Measurements from ENCODE around the gene PHF14. TPM values are rescaled to one million over a fixed set of nuclear protein-coding genes. Genes with fewer than 3 reads are reported as not detected.

The PHF14 gene
- polyA plus RNA-seq, 4 donors: 18.6 to 27.9 (median 25.1) TPM

DNA sequence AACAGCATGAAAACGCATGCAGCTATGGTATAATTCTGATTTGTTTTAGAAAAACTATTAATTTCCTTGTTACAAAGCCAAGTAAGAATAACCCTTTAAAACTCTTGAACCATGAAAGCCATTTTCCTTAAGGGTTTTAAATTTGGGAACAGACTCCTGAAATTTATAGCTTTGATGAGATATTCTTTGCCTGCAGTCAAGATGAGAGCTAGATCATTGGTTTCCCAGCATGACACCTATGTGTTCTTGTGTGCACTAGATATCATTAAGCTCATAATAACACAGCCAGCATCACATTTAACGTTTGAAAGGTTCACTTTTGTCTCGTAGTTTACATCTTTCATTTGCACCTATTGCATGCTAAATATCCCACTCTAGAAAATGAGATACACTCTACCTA is 202.2 kb downstream of the PHF14 start:
- H3K36me3 ChIP-seq (ENCODE audit: control insufficient read depth in 3 of 3, insufficient read depth in 2 of 3, low read depth in 1 of 3, low read length in 3 of 3): no peaks in the 10 kb centered on the region
- H3K27me3 ChIP-seq (ENCODE audit: control insufficient read depth in 3 of 3, insufficient read depth in 3 of 3, low read length in 3 of 3): no peaks in the 10 kb centered on the region
- no peak overlapping the region for H3K27ac ChIP-seq (ENCODE audit: low read depth in 1 of 3, low read length in 2 of 3)
- no peaks in the 10 kb centered on the region for H3K4me1 ChIP-seq (ENCODE audit: control insufficient read depth in 3 of 3, insufficient read depth in 2 of 3, low read depth in 1 of 3, low read length in 2 of 3)
- DNase-seq: no peak
- no peak for FAIRE-seq
- H3K9me3 ChIP-seq (ENCODE audit: control insufficient read depth in 2 of 2, insufficient read depth in 1 of 2, low read depth in 1 of 2, low read length in 1 of 2): no peaks in the 10 kb centered on the region
- WGBS, 3 donors: 15 to 55% (median 45%) methylated on average over 3 of the region's 3 CpGs
- H3K4me3 ChIP-seq (ENCODE audit: low read depth in 1 of 3, low read length in 3 of 3): no peak overlapping the region

DNA sequence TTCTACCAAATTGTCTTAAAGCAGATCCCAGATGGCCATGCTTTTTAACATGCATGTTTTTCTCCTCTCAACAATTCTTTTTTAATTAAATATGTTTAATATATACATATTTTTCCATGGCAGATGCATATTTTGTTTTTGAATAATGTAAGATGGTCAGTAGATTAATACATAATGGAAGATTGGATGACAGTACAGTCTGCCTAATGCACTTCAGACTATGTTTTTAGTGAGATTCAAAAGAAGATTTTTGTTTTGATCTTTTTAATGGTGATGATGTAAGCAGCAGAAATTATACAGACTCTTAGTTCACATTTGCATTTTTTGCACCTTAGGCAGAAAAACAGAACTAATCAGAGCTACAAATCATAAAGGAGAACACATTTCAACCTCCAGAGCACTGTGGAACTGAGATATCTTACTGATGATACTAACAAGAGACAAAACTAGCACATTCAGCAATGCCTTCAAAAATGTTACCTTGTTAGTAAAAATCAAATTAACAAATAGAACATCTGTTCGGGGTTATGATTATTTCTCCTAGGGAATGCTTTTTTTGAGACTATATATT is 203.4 kb downstream of the PHF14 start:
- Histone ChIP-seq H3K4me3 (ENCODE audit: low read depth in 1 of 3, low read length in 3 of 3) (no peak overlapping the region), H3K27me3 (ENCODE audit: control insufficient read depth in 3 of 3, insufficient read depth in 3 of 3, low read length in 3 of 3) (no peaks in the 10 kb centered on the region), H3K4me1 (ENCODE audit: control insufficient read depth in 3 of 3, insufficient read depth in 2 of 3, low read depth in 1 of 3, low read length in 2 of 3) (no peaks in the 10 kb centered on the region), H3K27ac (ENCODE audit: low read depth in 1 of 3, low read length in 2 of 3) (no peak overlapping the region), H3K36me3 (ENCODE audit: control insufficient read depth in 3 of 3, insufficient read depth in 2 of 3, low read depth in 1 of 3, low read length in 3 of 3) (no peaks in the 10 kb centered on the region), H3K9me3 (ENCODE audit: control insufficient read depth in 2 of 2, insufficient read depth in 1 of 2, low read depth in 1 of 2, low read length in 1 of 2) (no peaks in the 10 kb centered on the region)
- 86 to 93% (median 93%) methylated on average over 1 of the region's 1 CpG for WGBS, 3 donors
- DNase-seq (no peak), FAIRE-seq (no peak)

DNA sequence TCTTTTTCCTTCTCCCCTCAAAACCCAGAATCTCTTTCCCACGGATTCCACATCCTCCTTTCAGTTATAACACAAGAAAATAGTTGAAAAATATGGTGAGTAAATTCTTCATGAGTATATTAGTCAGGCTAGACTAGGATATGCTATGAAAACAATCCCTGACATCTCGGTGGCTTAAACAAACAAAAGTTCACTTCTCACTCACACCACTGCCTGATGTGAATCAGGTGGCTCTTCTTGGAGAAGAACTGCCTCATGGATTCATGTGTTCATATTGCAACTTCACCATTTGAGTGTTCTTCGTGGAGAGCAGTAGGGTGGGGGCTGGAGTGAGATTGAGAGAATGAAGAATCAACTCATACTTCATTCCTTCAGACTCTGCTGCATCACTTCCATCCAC is 204.1 kb downstream of the PHF14 start:
- H3K27ac ChIP-seq (ENCODE audit: low read depth in 1 of 3, low read length in 2 of 3): no peak overlapping the region
- no peaks in the 10 kb centered on the region for H3K36me3 ChIP-seq (ENCODE audit: control insufficient read depth in 3 of 3, insufficient read depth in 2 of 3, low read depth in 1 of 3, low read length in 3 of 3)
- no peaks in the 10 kb centered on the region for H3K27me3 ChIP-seq (ENCODE audit: control insufficient read depth in 3 of 3, insufficient read depth in 3 of 3, low read length in 3 of 3)
- no peak overlapping the region for H3K4me3 ChIP-seq (ENCODE audit: low read depth in 1 of 3, low read length in 3 of 3)
- 57 to 65% (median 60%) methylated on average over 3 of the region's 3 CpGs for WGBS, 3 donors
- no peaks in the 10 kb centered on the region for H3K9me3 ChIP-seq (ENCODE audit: control insufficient read depth in 2 of 2, insufficient read depth in 1 of 2, low read depth in 1 of 2, low read length in 1 of 2)
- DNase-seq: no peak
- H3K4me1 ChIP-seq (ENCODE audit: control insufficient read depth in 3 of 3, insufficient read depth in 2 of 3, low read depth in 1 of 3, low read length in 2 of 3): no peaks in the 10 kb centered on the region
- no peak for FAIRE-seq

DNA sequence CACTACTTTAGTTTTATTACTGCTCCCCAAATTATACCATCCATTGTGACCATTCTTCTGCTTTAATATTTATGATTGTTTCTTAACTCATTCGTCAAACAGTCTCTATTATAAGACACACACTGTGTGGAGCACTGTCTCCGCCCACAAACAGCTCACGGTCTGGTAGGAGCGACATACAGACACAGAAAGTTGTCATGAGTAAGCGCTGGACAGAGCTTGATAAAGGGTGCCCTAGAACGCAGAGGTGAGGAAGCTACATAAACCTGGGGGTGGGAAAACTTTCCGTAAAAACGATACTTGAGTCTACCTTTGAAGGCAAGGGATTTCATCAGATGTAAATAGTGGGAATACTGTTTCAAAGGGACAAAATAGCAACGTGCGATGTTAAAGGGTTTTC is 207.9 kb downstream of the PHF14 start:
- H3K4me3 ChIP-seq (ENCODE audit: low read depth in 1 of 3, low read length in 3 of 3): no peak overlapping the region
- no peak overlapping the region for H3K27ac ChIP-seq (ENCODE audit: low read depth in 1 of 3, low read length in 2 of 3)
- no peaks in the 10 kb centered on the region for H3K27me3 ChIP-seq (ENCODE audit: control insufficient read depth in 3 of 3, insufficient read depth in 3 of 3, low read length in 3 of 3)
- FAIRE-seq (no peak), DNase-seq (no peak)
- no peaks in the 10 kb centered on the region for H3K9me3 ChIP-seq (ENCODE audit: control insufficient read depth in 2 of 2, insufficient read depth in 1 of 2, low read depth in 1 of 2, low read length in 1 of 2)
- 80 to 84% (median 84%) methylated on average over 10 of the region's 10 CpGs for WGBS, 3 donors
- H3K36me3 ChIP-seq (ENCODE audit: control insufficient read depth in 3 of 3, insufficient read depth in 2 of 3, low read depth in 1 of 3, low read length in 3 of 3): no peaks in the 10 kb centered on the region
- H3K4me1 ChIP-seq (ENCODE audit: control insufficient read depth in 3 of 3, insufficient read depth in 2 of 3, low read depth in 1 of 3, low read length in 2 of 3): no peaks in the 10 kb centered on the region

DNA sequence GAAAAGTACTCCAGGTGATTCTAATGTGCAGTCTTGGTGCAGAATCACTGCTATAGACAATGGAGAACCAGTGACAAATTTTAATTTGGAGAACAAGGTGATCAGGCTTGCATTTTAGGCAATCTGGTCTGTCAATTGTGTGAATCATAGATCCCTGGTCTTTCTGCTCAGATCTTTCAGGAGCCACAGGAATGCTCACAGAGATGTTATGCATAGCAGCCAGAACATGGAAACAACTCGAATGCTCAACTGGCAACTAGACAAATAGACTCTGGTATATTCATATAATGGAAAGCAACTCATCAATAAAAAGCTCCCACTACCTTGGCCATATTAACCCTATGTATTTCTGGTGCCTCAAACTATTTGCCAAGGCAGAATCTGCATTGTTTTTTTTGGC is 209.1 kb downstream of the PHF14 start:
- H3K27me3 ChIP-seq (ENCODE audit: control insufficient read depth in 3 of 3, insufficient read depth in 3 of 3, low read length in 3 of 3): no peaks in the 10 kb centered on the region
- DNase-seq: no peak
- WGBS, 3 donors: 70 to 81% (median 76%) methylated on average over 1 of the region's 1 CpG

DNA sequence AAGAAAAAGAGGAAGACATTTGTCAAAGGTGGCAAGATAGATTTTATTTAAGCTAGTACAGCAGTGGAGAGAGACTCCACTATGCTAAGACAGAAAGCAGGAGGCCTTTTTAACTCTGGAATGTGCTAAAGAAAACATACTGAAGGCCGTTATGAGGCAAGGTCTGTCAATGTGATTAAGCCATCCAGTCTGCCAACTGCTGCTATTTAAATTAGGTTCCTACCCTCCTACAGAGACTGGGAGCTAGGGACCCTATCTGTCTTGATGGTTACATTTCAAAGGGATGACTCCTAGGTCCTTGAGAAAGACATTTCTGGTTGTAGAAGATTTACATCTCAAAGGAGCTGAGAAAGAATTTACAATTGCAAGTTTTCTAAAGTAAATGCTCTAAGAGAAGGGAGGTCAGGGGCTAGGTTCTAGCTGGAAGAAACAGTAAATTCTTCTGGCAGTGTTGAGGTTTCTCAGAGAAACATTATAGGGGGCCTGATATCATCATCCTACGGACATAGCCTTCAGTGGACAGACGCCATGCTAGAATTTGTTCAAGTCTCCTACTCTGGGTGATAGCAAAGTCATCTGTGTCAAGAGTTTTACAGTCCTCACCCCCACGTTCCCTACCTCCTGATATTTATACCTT is 211.6 kb downstream of the PHF14 start:
- Histone ChIP-seq H3K4me1 (ENCODE audit: control insufficient read depth in 3 of 3, insufficient read depth in 2 of 3, low read depth in 1 of 3, low read length in 2 of 3) (no peaks in the 10 kb centered on the region), H3K36me3 (ENCODE audit: control insufficient read depth in 3 of 3, insufficient read depth in 2 of 3, low read depth in 1 of 3, low read length in 3 of 3) (no peaks in the 10 kb centered on the region), H3K9me3 (ENCODE audit: control insufficient read depth in 2 of 2, insufficient read depth in 1 of 2, low read depth in 1 of 2, low read length in 1 of 2) (no peaks in the 10 kb centered on the region), H3K27me3 (ENCODE audit: control insufficient read depth in 3 of 3, insufficient read depth in 3 of 3, low read length in 3 of 3) (no peaks in the 10 kb centered on the region), H3K27ac (ENCODE audit: low read depth in 1 of 3, low read length in 2 of 3) (no peak overlapping the region), H3K4me3 (ENCODE audit: low read depth in 1 of 3, low read length in 3 of 3) (no peak overlapping the region)
- no peak for FAIRE-seq
- DNase-seq: no peak
- 65 to 74% (median 72%) methylated on average over 4 of the region's 4 CpGs for WGBS, 3 donors

More for the DNA sequence above, 209.1 kb downstream of the PHF14 start:
- Histone ChIP-seq H3K27ac (ENCODE audit: low read depth in 1 of 3, low read length in 2 of 3) (no peak overlapping the region), H3K4me1 (ENCODE audit: control insufficient read depth in 3 of 3, insufficient read depth in 2 of 3, low read depth in 1 of 3, low read length in 2 of 3) (no peaks in the 10 kb centered on the region), H3K9me3 (ENCODE audit: control insufficient read depth in 2 of 2, insufficient read depth in 1 of 2, low read depth in 1 of 2, low read length in 1 of 2) (no peaks in the 10 kb centered on the region), H3K36me3 (ENCODE audit: control insufficient read depth in 3 of 3, insufficient read depth in 2 of 3, low read depth in 1 of 3, low read length in 3 of 3) (no peaks in the 10 kb centered on the region), H3K4me3 (ENCODE audit: low read depth in 1 of 3, low read length in 3 of 3) (no peak overlapping the region)
- FAIRE-seq: no peak

DNA sequence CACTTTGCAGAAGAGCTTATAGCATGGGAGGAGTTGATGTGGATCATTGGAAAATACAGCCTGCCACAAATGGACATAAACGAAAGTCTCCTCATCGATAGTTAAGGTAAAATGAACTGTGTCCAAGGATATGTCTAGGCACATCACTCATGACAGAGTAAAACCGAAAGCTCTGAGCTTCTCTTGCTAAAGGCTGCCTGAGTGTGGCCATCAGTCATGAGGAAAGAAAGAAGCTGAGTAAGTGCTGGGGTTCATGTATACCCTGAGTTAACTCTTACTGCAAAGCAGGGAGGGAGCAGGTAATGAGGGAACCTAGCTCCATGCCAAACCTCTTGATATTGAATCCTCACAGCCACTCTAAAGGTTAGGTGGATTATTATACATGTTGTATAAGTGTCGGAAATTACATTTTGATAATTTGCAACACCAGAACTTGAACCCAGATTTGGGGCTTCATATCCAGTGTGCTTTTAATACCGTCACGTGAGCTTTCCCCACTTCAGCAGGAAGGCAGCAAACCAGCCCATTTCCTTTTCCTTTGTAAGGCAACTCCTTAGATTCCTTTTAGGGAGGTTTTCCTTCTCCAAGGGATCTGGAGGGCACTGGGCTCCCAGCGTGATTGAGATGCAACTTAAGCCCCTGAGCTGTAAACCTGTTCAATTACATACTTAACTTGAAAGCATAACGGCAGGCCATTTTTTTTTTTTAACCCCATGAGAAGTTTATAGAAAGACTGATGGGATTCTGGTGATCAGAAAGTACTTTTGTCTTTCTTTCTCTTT is 215.0 kb downstream of the PHF14 start:
- no peak for FAIRE-seq
- WGBS, 3 donors: 75 to 84% (median 78%) methylated on average over 8 of the region's 8 CpGs
- H3K27ac ChIP-seq (ENCODE audit: low read depth in 1 of 3, low read length in 2 of 3): no peak overlapping the region

DNA sequence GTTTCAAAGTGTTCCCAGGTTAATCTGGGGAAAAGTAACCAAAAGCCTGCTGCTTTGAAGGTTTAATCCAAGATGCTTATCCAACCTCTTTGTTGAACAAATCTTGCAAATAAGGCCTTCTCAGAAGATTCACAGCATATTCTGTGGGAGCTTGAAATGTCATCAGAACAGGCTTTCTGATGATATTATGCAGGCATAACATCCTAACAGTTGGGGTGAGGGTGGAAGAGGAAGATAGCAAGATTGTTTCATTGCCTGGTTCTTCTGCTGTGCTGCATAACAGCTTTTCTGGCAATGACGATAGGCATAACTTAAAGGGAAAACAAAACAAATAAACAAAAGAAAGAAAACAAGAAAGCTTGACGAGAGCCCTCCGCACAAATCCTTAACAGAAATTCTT is 217.4 kb downstream of the PHF14 start:
- H3K9me3 ChIP-seq (ENCODE audit: control insufficient read depth in 2 of 2, insufficient read depth in 1 of 2, low read depth in 1 of 2, low read length in 1 of 2): no peaks in the 10 kb centered on the region
- no peak for FAIRE-seq

More for the DNA sequence above, 215.0 kb downstream of the PHF14 start:
- H3K4me3 ChIP-seq (ENCODE audit: low read depth in 1 of 3, low read length in 3 of 3): no peak overlapping the region
- no peaks in the 10 kb centered on the region for H3K9me3 ChIP-seq (ENCODE audit: control insufficient read depth in 2 of 2, insufficient read depth in 1 of 2, low read depth in 1 of 2, low read length in 1 of 2)
- H3K27me3 ChIP-seq (ENCODE audit: control insufficient read depth in 3 of 3, insufficient read depth in 3 of 3, low read length in 3 of 3): no peaks in the 10 kb centered on the region
- H3K36me3 ChIP-seq (ENCODE audit: control insufficient read depth in 3 of 3, insufficient read depth in 2 of 3, low read depth in 1 of 3, low read length in 3 of 3): no peaks in the 10 kb centered on the region
- no peak for DNase-seq
- H3K4me1 ChIP-seq (ENCODE audit: control insufficient read depth in 3 of 3, insufficient read depth in 2 of 3, low read depth in 1 of 3, low read length in 2 of 3): peaks cover 0 to 4% (median 0%) of the 10 kb centered on the region in 3 donors

More for the DNA sequence above, 217.4 kb downstream of the PHF14 start:
- Histone ChIP-seq H3K4me1 (ENCODE audit: control insufficient read depth in 3 of 3, insufficient read depth in 2 of 3, low read depth in 1 of 3, low read length in 2 of 3) (peaks cover 0 to 7% (median 0%) of the 10 kb centered on the region in 3 donors), H3K27me3 (ENCODE audit: control insufficient read depth in 3 of 3, insufficient read depth in 3 of 3, low read length in 3 of 3) (no peaks in the 10 kb centered on the region), H3K36me3 (ENCODE audit: control insufficient read depth in 3 of 3, insufficient read depth in 2 of 3, low read depth in 1 of 3, low read length in 3 of 3) (no peaks in the 10 kb centered on the region), H3K4me3 (ENCODE audit: low read depth in 1 of 3, low read length in 3 of 3) (no peak overlapping the region), H3K27ac (ENCODE audit: low read depth in 1 of 3, low read length in 2 of 3) (no peak overlapping the region)
- DNase-seq: no peak
- WGBS, 3 donors: 70 to 83% (median 79%) methylated on average over 3 of the region's 3 CpGs

Measured in small intestine (tissue), 7 donors.